HepG2 (cell line): ENCODE measurements around the gene ZDHHC14. TPM values are rescaled to one million over a fixed set of nuclear protein-coding genes. Genes with fewer than 3 reads are reported as not detected.
A peak's percentile ranks its signal among the peaks of the same experiment; 100 is the strongest.

ENCODE experiments used
- ADNP ChIP-seq: sonication (generic); formaldehyde crosslinking; IDR thresholded peaks from 2 replicates; pipeline ENCODE4 v1.4.0; 2020; ENCODE audit warnings: missing genetic modification reagents
- AGO2 ChIP-seq: fragments of 200-400 bp; formaldehyde crosslinking; optimal IDR thresholded peaks from 2 replicates; pipeline ENCODE3; 2017; ENCODE audit warnings: mild to moderate bottlenecking, low read depth, low read length, moderate library complexity
- BRD4 ChIP-seq: sonication (generic); formaldehyde crosslinking; IDR thresholded peaks from 2 replicates; pipeline ENCODE4 v1.4.0; 2020; ENCODE audit warnings: missing genetic modification reagents
- CEBPG ChIP-seq: IDR thresholded peaks from 2 replicates; pipeline ENCODE4 v1.6.1; 2016
- HIC2 ChIP-seq: sonication (generic); formaldehyde crosslinking; IDR thresholded peaks from 2 replicates; pipeline ENCODE4 v1.9.0; 2022; ENCODE audit warnings: low read depth, missing genetic modification reagents
- HMGA1 ChIP-seq: sonication (generic); formaldehyde crosslinking; conservative IDR thresholded peaks from 2 replicates; pipeline ENCODE4 v1.4.0; 2020; ENCODE audit warnings: missing genetic modification reagents
- HNRNPL ChIP-seq: fragments of 200-400 bp; formaldehyde crosslinking; IDR thresholded peaks from 2 replicates; pipeline ENCODE4 v1.6.1; 2017; ENCODE audit warnings: mild to moderate bottlenecking, low read depth, low read length
- IRX3 ChIP-seq: sonication (generic); formaldehyde crosslinking; IDR thresholded peaks from 2 replicates; pipeline ENCODE4 v1.8.1; 2023; ENCODE audit warnings: mild to moderate bottlenecking, low read depth, missing genetic modification reagents, borderline replicate concordance
- NFYB ChIP-seq: sonication (generic); formaldehyde crosslinking; IDR thresholded peaks from 2 replicates; pipeline ENCODE4 v1.4.0; 2020; ENCODE audit warnings: missing genetic modification reagents
- NR2F6 ChIP-seq, 2 experiments: IDR thresholded peaks; 2 replicates each; pipeline ENCODE4 v1.6.1; 2016; ENCODE audit warnings: antibody characterized with exemption in 1 of 2, mild to moderate bottlenecking in 1 of 2
- NRL ChIP-seq: sonication (generic); formaldehyde crosslinking; IDR thresholded peaks from 2 replicates; pipeline ENCODE4 v1.5.0; 2020; ENCODE audit warnings: missing genetic modification reagents, mild to moderate bottlenecking, moderate library complexity, borderline replicate concordance
- PCBP1 ChIP-seq: fragments of 200-400 bp; formaldehyde crosslinking; IDR thresholded peaks from 2 replicates; pipeline ENCODE4 v1.6.1; 2017; ENCODE audit warnings: mild to moderate bottlenecking, low read depth, low read length, borderline replicate concordance
- RAD21 ChIP-seq: fragments of 450-650 bp; formaldehyde crosslinking; IDR thresholded peaks from 2 replicates; pipeline ENCODE4 v1.5.0; 2020; ENCODE audit warnings: mild to moderate bottlenecking
- SCMH1 ChIP-seq: sonication (generic); formaldehyde crosslinking; IDR thresholded peaks from 2 replicates; pipeline ENCODE4 v1.9.0; 2021; ENCODE audit warnings: missing genetic modification reagents, mild to moderate bottlenecking, borderline replicate concordance
- SETDB1 ChIP-seq: sonication (generic); formaldehyde crosslinking; IDR thresholded peaks from 2 replicates; pipeline ENCODE4 v1.5.1; 2020; ENCODE audit warnings: missing genetic modification reagents, mild to moderate bottlenecking, borderline replicate concordance
- SNAPC2 ChIP-seq: sonication (generic); formaldehyde crosslinking; IDR thresholded peaks from 2 replicates; pipeline ENCODE4 v1.8.1; 2022; ENCODE audit warnings: mild to moderate bottlenecking, missing genetic modification reagents
- TMF1 ChIP-seq: sonication (generic); formaldehyde crosslinking; IDR thresholded peaks from 2 replicates; pipeline ENCODE4 v1.8.1; 2022; ENCODE audit warnings: low read depth, missing genetic modification reagents
- ZFP62 ChIP-seq: sonication (generic); formaldehyde crosslinking; IDR thresholded peaks from 2 replicates; pipeline ENCODE4 v1.4.0; 2020; ENCODE audit warnings: missing genetic modification reagents
- ZFYVE20 ChIP-seq: sonication (generic); formaldehyde crosslinking; IDR thresholded peaks from 2 replicates; pipeline ENCODE4 v1.8.0; 2023; ENCODE audit warnings: low read depth, mild to moderate bottlenecking, moderate library complexity, missing genetic modification reagents, borderline replicate concordance
- ZNF24 ChIP-seq: fragments of 450-650 bp; IDR thresholded peaks from 2 replicates; pipeline ENCODE4 v1.6.1; 2017; ENCODE audit warnings: antibody characterized with exemption, mild to moderate bottlenecking
- ZNF263 ChIP-seq: sonication (generic); formaldehyde crosslinking; IDR thresholded peaks from 2 replicates; pipeline ENCODE4 v1.4.0; 2020; ENCODE audit warnings: missing genetic modification reagents
- ZNF335 ChIP-seq: sonication (generic); formaldehyde crosslinking; IDR thresholded peaks from 2 replicates; pipeline ENCODE4 v1.4.0; 2020; ENCODE audit warnings: missing genetic modification reagents
- ZNF513 ChIP-seq: sonication (generic); formaldehyde crosslinking; conservative IDR thresholded peaks from 2 replicates; pipeline ENCODE4 v1.5.0; 2020; ENCODE audit warnings: missing genetic modification reagents
- ZNF713 ChIP-seq: sonication (generic); formaldehyde crosslinking; IDR thresholded peaks from 2 replicates; pipeline ENCODE4 v1.4.0; 2020; ENCODE audit warnings: mild to moderate bottlenecking, missing genetic modification reagents
- ZNF782 ChIP-seq: sonication (generic); formaldehyde crosslinking; IDR thresholded peaks from 2 replicates; pipeline ENCODE4 v1.4.0; 2020; ENCODE audit warnings: missing genetic modification reagents, mild to moderate bottlenecking, borderline replicate concordance
- polyA plus RNA-seq, 8 experiments: library from polyadenylated mRNA; depleted of rRNA in 3 of 8; stranded (reverse) in 7 of 8; unstranded in 1 of 8; fragments of >200 nt; fragmentation: Illumina TruSeq in 4 of 8; extraction: Trizol in 4 of 8; gene quantifications; 2 replicates each; pipeline versions ENCODE4 v1.2.1 to v1.2.3, GENCODE V29; 2011 to 2016; ENCODE audit warnings: low read depth in 4 of 8, missing spikeins in 1 of 8, mixed read lengths in 1 of 8; ENCODE audit not compliant: insufficient read depth in 1 of 8
- total RNA-seq, 5 experiments: library from RNA; depleted of rRNA; stranded (reverse); fragments of >200 nt; fragmentation: Illumina TruSeq; extraction: Trizol; gene quantifications; 2 replicates each; pipeline ENCODE4 v1.2.3, GENCODE V29; 2016; ENCODE audit warnings: low read depth in 1 of 5
- TF ChIP-seq, protein P1 (sequence below): sonication (generic); formaldehyde crosslinking; IDR thresholded peaks from 2 replicates; pipeline ENCODE4 v1.4.0; 2020; ENCODE audit warnings: missing genetic modification reagents

ZDHHC14 gene
- total and polyA plus RNA-seq, 2 of the 13 experiments (the other 11 are each of a cell fraction or from before 2014, with no cell fraction given): 3.7 to 9.5 TPM

GRCh38 chr6:157531986-157532365, 151.0 kb downstream of the ZDHHC14 start (continued):
- no peak for TF ChIP-seq ZNF782 (CRISPR knock-in tag)
- no peak for TF ChIP-seq HMGA1 (CRISPR knock-in tag)
- 0 out of 2 replicates have a peak, but pooled peaks have one; percentile 36 for TF ChIP-seq PCBP1
- TF ChIP-seq BRD4 (CRISPR knock-in tag): peak; percentile 9; the same call in 1 of the 2 replicates
- no peak for TF ChIP-seq NR2F6 (IDR thresholded peaks at IDR 0.05)
- TF ChIP-seq NR2F6 (CRISPR knock-in tag; IDR thresholded peaks at IDR 0.05): no peak
- TF ChIP-seq SCMH1 (CRISPR knock-in tag): no peak
- peak; percentile 69 for TF ChIP-seq ADNP (CRISPR knock-in tag)
- TF ChIP-seq TMF1 (CRISPR knock-in tag): 0 out of 2 replicates have a peak, but pooled peaks have one; percentile 66
- TF ChIP-seq SETDB1 (CRISPR knock-in tag): no peak
- TF ChIP-seq SNAPC2 (CRISPR knock-in tag): peak; percentile 5; the same call in 1 of the 2 replicates
- TF ChIP-seq HIC2: peak; percentile 81; the same call in 1 of the 2 replicates
- peak; percentile 54 for TF ChIP-seq RAD21 (CRISPR knock-in tag)
- no peak for TF ChIP-seq NFYB
- TF ChIP-seq HNRNPL: peak; percentile 99
- TF ChIP-seq ZNF513 (CRISPR knock-in tag): no peak
- TF ChIP-seq ZNF24: no peak
- TF ChIP-seq ZNF713 (CRISPR knock-in tag): peak; percentile 60; the same call in 1 of the 2 replicates
- TF ChIP-seq, protein P1, sequence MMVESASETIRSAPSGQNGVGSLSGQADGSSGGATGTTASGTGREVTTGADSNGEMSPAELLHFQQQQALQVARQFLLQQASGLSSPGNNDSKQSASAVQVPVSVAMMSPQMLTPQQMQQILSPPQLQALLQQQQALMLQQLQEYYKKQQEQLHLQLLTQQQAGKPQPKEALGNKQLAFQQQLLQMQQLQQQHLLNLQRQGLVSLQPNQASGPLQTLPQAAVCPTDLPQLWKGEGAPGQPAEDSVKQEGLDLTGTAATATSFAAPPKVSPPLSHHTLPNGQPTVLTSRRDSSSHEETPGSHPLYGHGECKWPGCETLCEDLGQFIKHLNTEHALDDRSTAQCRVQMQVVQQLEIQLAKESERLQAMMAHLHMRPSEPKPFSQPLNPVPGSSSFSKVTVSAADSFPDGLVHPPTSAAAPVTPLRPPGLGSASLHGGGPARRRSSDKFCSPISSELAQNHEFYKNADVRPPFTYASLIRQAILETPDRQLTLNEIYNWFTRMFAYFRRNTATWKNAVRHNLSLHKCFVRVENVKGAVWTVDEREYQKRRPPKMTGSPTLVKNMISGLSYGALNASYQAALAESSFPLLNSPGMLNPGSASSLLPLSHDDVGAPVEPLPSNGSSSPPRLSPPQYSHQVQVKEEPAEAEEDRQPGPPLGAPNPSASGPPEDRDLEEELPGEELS (CRISPR knock-in tag): no peak
- no peak for TF ChIP-seq ZNF335
- TF ChIP-seq ZFP62: no peak
- TF ChIP-seq CEBPG (CRISPR knock-in tag): peak; percentile 16; the same call in 1 of the 2 replicates
- TF ChIP-seq NRL (CRISPR knock-in tag): no peak; the same call in 1 of the 2 replicates
- TF ChIP-seq ZFYVE20 (CRISPR knock-in tag): no peak
- peak; percentile 69 for TF ChIP-seq AGO2
- TF ChIP-seq ZNF263 (CRISPR knock-in tag): no peak
- TF ChIP-seq IRX3 (CRISPR knock-in tag): no peak
